ENCODE data around the gene AGAP2.

DNA sequence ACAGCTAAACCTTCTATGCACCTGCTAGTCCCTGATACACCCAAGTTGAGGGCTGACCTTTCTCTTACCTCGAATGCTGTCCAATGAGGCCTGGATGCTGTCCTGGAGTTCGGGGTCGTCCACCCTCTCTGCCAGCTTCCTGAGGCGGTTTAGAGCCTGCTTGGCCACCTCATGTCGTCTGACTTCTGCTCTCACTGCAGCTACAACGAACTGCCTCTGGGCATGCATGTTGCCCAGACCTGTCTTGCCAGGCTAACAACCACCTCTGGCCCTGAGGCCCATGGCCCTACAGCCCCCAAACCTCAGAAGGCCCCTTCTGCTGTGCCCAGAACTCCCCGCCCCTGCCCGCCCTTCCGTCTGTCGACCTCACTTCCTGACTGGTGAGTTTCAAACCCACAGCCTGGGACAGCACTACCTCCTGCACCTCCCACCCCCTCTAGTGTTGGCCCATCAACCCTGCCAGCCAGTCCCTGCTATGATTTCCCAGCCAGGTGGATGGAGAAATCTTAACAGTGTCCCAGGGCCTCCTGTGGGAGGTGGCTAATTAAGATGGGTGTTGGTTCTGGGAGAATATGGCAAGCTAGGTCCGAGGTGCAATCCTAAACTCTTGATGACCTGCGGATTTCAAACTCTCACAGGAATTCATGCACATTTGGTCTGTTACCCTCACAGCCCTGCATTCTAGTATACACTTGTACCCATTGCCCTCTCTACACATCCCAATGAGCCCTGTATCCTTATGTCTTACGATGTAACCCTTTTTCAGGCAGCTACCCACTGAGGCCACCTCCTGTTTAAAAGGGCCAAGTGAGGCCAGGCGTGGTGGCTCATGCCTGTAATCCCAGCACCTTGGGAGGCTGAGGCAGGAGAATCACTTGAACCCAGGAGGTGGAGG lies 3.5 kb upstream of the AGAP2 start:
- TF ChIP-seq, protein P1, sequence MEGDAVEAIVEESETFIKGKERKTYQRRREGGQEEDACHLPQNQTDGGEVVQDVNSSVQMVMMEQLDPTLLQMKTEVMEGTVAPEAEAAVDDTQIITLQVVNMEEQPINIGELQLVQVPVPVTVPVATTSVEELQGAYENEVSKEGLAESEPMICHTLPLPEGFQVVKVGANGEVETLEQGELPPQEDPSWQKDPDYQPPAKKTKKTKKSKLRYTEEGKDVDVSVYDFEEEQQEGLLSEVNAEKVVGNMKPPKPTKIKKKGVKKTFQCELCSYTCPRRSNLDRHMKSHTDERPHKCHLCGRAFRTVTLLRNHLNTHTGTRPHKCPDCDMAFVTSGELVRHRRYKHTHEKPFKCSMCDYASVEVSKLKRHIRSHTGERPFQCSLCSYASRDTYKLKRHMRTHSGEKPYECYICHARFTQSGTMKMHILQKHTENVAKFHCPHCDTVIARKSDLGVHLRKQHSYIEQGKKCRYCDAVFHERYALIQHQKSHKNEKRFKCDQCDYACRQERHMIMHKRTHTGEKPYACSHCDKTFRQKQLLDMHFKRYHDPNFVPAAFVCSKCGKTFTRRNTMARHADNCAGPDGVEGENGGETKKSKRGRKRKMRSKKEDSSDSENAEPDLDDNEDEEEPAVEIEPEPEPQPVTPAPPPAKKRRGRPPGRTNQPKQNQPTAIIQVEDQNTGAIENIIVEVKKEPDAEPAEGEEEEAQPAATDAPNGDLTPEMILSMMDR (IDR thresholded peaks at IDR 0.05) = no peak
- no peak for TF ChIP-seq POLR2A (IDR thresholded peaks at IDR 0.05)
- TF ChIP-seq POLR2AphosphoS5 (IDR thresholded peaks at IDR 0.05; ENCODE audit: insufficient read depth in 1 of 2, low read depth in 1 of 2) = no peak

Measured in vagina (tissue), 2 donors.